GM21529 (cell line): ENCODE measurements around the gene FCGBP.
"Not testable (repeated sequence)": the region's sequence is repeated elsewhere in the genome, so short reads cannot be mapped to it uniquely, and the experiment has no call there.

Experiments used
- ATAC-seq: cut with Tn5 transposase; IDR thresholded peaks from one replicate; pipeline ENCODE4 v1.9.1; 2021; ENCODE audit not compliant: unreplicated experiment

The FCGBP gene

DNA sequence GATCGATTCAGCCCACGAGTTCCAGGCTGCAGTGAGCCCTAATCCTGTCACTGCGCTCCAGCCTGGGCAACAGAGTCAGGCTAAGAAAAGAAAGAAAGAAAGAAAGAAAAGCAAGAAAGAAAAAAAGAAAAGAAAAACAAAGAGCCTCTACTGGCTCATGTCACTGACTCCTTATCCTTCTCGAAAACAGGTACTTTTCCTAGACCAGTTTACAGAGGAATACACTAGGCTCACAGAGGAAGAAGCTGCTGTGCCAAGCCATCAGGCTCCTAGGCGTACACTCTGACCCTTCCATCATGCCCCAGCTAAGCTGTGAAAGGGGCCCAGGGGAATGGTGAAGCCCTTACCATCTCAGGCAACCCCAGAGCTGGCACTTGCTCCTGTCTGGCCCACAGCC is 41.9 kb downstream of the FCGBP start:
- not testable (repeated sequence) for ATAC-seq

DNA sequence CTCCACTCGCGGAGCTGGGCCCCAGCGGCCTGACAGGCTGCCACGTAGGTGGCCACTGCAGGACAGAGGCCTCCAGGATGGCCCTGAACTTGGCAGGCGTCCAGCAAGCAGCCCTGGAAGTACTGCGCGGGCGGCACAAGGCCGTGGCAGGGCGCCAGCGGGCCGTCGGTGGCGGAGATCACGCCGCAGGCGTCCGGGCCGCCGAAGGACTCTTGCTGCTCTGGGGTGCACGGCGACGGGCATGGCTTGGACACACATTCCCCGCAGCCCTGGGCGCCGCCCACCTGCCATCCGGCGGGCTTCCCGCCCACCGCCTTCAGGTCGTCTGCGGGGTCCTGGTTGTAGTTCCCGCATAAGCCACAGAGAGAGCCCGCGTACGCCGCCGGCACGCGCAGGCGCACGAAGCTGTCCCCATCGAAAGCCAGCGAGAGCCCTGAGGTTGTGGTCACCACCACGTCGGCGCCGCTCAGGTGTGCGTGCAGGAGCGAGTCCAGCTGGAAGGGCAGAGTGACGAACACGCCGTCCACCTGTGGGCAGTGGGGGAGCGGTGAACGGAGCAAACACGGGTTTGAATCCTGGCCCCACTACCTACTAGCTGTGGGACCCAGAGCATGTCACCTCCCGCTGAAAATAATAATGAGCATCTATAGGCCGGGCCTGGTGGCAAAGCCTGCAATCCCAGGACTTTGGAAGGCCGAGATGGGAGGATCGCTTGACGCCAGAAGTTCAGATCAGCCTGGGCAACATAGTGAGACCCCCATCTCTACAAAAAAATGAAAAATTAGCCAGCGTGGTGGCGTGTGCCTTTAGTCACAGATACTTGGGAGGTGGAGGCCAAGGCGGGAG is 42.6 kb downstream of the FCGBP start:
- ATAC-seq: not testable (repeated sequence)

DNA sequence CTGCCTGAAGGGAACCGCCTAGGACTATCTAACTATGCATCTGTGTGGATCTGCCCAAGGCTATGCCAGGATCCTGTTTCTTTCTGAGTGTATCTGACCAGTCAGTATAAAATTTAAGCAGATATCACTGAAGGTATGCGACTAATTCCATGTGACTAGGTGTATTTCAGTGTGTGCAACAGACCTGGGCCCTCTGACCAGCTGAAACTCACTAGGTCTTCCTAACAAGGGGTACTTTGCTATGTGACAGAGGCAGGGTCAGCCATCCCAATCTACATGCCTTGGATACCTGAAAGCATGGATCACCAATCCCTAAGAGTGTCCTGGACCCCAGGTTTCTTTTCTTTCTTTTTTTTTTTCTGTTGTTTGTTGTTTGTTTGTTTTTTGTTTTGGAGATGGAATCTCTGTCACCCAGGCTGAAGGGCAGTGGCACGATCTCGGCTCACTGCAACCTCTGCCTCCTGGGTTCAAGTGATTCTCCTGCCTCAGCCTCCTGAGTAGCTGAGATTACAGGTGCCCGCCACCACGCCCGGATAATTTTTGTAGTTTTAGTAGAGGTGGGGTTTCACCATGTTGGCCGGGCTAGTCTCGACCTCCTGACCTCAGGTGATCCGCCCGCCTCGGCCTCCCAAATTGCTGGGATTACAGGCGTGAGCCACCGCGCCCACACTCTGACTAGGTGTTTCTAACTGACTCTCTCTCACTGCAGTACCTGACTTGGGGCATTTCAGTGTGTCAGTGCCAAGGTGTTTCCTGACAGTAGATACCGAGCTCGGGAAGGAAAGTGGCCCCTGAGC is 43.5 kb downstream of the FCGBP start:
- no peak for ATAC-seq

DNA sequence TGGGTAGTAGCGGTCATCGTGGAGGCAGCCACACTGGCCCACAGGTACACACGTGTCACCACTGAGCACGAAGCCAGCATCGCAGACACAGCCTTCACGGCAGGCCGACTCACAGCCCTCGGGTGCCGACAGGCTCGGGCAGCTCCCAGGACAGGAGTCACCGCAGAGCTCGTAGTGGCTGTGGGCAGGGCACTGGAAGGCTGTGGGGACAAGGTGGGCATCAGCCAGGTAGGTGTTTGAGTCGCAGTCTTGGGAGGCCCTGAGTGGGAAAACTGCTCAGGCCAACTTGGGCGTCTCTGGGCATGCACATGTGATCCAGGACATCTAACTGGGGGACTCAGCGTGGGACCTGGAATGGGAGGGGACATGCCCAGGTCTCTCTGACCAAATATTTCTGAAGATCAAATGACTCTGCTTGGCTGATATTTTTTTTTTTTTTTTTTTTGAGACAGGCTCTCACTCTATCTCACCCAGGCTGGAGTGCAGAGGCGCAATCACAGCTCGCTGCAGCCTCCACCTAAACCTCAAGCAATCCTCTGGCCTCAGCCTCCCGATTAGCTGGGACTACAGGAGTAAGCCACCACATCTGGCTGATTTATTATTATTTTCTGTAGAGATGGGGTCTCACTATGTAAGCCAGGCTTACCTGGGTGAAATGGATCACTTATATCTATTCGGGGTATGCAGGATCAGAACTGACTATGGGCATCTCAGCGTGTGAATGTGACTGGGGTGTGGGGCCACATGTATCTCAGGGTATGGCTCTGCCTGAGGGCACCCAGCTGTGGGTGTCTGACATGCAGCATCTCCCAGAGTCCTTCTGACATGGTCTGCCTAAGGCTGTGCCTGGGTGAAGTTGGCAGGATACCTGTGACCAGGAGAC is 44.3 kb downstream of the FCGBP start:
- not testable (repeated sequence) for ATAC-seq

GRCh38 chr19:39887456-39887951 is 46.9 kb downstream of the FCGBP start:
- ATAC-seq: not testable (repeated sequence)

DNA sequence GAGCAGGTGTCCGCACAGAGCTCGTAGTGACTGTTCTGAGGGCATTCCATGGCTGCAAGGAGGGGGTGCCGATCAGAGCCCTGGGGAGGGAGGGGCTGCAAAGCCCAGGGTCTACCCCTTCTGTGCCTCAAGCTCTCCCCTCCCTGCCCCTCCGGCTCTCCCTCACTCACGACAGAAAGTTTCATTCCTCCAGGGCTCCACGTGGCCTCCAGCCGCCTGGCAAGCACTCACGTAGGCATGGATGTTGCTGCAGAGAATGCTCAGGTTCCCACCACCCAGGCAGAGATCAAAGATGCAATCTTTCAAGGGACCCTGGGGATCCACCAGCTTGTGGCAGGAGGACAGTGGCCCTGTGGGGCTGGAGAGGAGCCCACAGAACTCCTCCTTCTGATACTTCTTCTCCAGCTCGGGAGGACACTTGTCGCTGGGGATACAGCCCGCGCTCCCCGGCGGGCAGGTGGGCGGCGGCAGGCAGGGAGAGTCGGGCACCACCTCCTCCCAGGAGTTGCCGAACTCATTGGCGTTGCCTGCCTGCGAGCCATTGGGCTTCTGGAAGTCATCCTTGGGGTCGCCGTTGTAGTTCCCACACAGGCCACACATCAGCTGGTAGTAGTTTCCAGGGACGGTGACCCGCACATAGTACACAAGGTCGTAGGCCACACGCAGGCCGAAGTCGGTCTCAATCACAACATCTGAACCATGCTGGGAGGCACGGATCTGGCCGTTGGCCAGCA is 48.4 kb downstream of the FCGBP start:
- not testable (repeated sequence) for ATAC-seq

GRCh38 chr19:39884721-39885120 is 49.7 kb downstream of the FCGBP start:
- not testable (repeated sequence) for ATAC-seq
